H1 (cell line): ENCODE data around the gene ZNF695. TPM values are rescaled to one million over a fixed set of nuclear protein-coding genes. Genes with fewer than 3 reads are reported as not detected.

ENCODE experiments used
- CTCF ChIA-PET: fragments of 300-600 bp; sonication (Branson Sonifier 250); formaldehyde crosslinking; loops from one replicate; lab custom pipeline; 2021; ENCODE audit not compliant: partially characterized antibody; lab: Charles Lee
- POLR2A ChIA-PET: fragments of 300-600 bp; sonication (Branson Sonifier 250); formaldehyde crosslinking; loops from one replicate; lab custom pipeline; 2021; ENCODE audit warnings: inconsistent platforms; ENCODE audit not compliant: partially characterized antibody; lab: Charles Lee
- DNase-seq, 2 experiments: peaks; one replicate each; pipeline versions ENCODE4 v3.0.0 to v3.0.0-alpha.2; 2010 to 2022; ENCODE audit warnings: low spot score in 2 of 2, low read depth in 1 of 2, mixed read lengths in 1 of 2
- FAIRE-seq: peaks from 2 replicates; lab custom pipeline; 2011; peaks lifted over from hg19 to GRCh38; lab: Jason Lieb, UNC
- H2AFZ ChIP-seq: 2 replicates; pipeline ENCODE4 v1.8.1; 2012; ENCODE audit warnings: low read length, inconsistent platforms
- H2AK5ac ChIP-seq: 2 replicates; pipeline ENCODE4 v1.6.1; 2013; ENCODE audit warnings: low read depth, low read length
- H2BK120ac ChIP-seq: replicated peaks from 2 replicates; pipeline ENCODE3; 2013; ENCODE audit warnings: low read depth, low read length, inconsistent platforms
- H2BK12ac ChIP-seq: 2 replicates; pipeline ENCODE4 v1.6.1; 2013; ENCODE audit warnings: low read depth, low read length
- H2BK15ac ChIP-seq: 2 replicates; pipeline ENCODE4 v1.6.1; 2013; ENCODE audit warnings: low read length
- H2BK20ac ChIP-seq: 2 replicates; pipeline ENCODE4 v1.6.1; 2013; ENCODE audit warnings: low read length
- H2BK5ac ChIP-seq: 2 replicates; pipeline ENCODE4 v1.6.1; 2013; ENCODE audit warnings: low read depth, low read length
- H3K14ac ChIP-seq: 2 replicates; pipeline ENCODE4 v1.6.1; 2013; ENCODE audit warnings: inconsistent platforms; ENCODE audit not compliant: insufficient read length
- H3K18ac ChIP-seq: 2 replicates; pipeline ENCODE4 v1.6.1; 2013; ENCODE audit warnings: low read length; ENCODE audit errors: extremely low read depth
- H3K23ac ChIP-seq: 2 replicates; pipeline ENCODE4 v1.6.1; 2013; ENCODE audit warnings: inconsistent platforms; ENCODE audit not compliant: insufficient read length
- H3K23me2 ChIP-seq: 2 replicates; pipeline ENCODE4 v1.6.1; 2013; ENCODE audit warnings: low read depth, low read length
- H3K27ac ChIP-seq: 2 replicates; pipeline ENCODE4 v1.6.1; 2011; ENCODE audit warnings: low read depth, low read length, inconsistent platforms
- H3K27me3 ChIP-seq, 4 experiments: replicated peaks in 1 of 4; 1 replicate in 1 of 4; 2 replicates in 3 of 4; pipeline versions ENCODE4 v1.6.1 to v1.8.1; 2011 to 2013; ENCODE audit warnings: low read length in 3 of 4, mild to moderate bottlenecking in 3 of 4, inconsistent platforms in 2 of 4, mixed read lengths in 2 of 4, moderate library complexity in 1 of 4; ENCODE audit not compliant: control insufficient read depth in 3 of 4, insufficient read depth in 3 of 4; ENCODE audit errors: extremely low read depth in 1 of 4
- H3K36me3 ChIP-seq, 4 experiments: 2 replicates each; pipeline versions ENCODE4 v1.6.1 to v1.8.1; 2011 to 2013; ENCODE audit warnings: mild to moderate bottlenecking in 4 of 4, low read length in 3 of 4, moderate library complexity in 2 of 4, control low read depth in 1 of 4, inconsistent platforms in 1 of 4; ENCODE audit not compliant: insufficient read depth in 4 of 4, control insufficient read depth in 2 of 4
- H3K4ac ChIP-seq: replicated peaks from 2 replicates; pipeline ENCODE3; 2013; ENCODE audit warnings: low read length, low read depth, mixed read lengths, inconsistent platforms; ENCODE audit not compliant: insufficient read length
- H3K4me1 ChIP-seq, 4 experiments: replicated peaks in 1 of 4; 1 replicate in 1 of 4; 2 replicates in 3 of 4; pipeline versions ENCODE4 v1.6.1 to v1.8.1; 2011 to 2013; ENCODE audit warnings: low read length in 3 of 4, inconsistent platforms in 2 of 4, mixed read lengths in 1 of 4; ENCODE audit not compliant: insufficient read depth in 4 of 4, control insufficient read depth in 3 of 4
- H3K4me2 ChIP-seq, 2 experiments: 2 replicates each; pipeline versions ENCODE4 v1.6.1 to v1.8.1; 2011 to 2013; ENCODE audit warnings: low read depth in 2 of 2, low read length in 2 of 2, control low read depth in 1 of 2, inconsistent platforms in 1 of 2, mild to moderate bottlenecking in 1 of 2; ENCODE audit not compliant: insufficient read depth in 1 of 2
- H3K4me3 ChIP-seq, 4 experiments: fragments of 200-600, 300-600 bp in 1 of 4; sonication (generic), shearing (Covaris generic), sonication (Bioruptor Twin) in 1 of 4; 2 replicates each; pipeline versions ENCODE4 v1.5.1 to v1.8.1; 2011 to 2016; ENCODE audit warnings: low read length in 4 of 4, low read depth in 3 of 4, control low read depth in 2 of 4, inconsistent platforms in 2 of 4, mild to moderate bottlenecking in 2 of 4, mixed read lengths in 1 of 4, moderate library complexity in 1 of 4; ENCODE audit not compliant: insufficient read depth in 2 of 4; ENCODE audit errors: extremely low read depth in 1 of 4
- H3K56ac ChIP-seq: replicated peaks from 2 replicates; pipeline ENCODE3; 2013; ENCODE audit warnings: low read depth, mild to moderate bottlenecking, mixed read lengths, low read length, inconsistent platforms; ENCODE audit not compliant: insufficient read length
- H3K79me1 ChIP-seq: 2 replicates; pipeline ENCODE4 v1.6.1; 2013; ENCODE audit warnings: low read depth, low read length, control low read depth
- H3K79me2 ChIP-seq, 2 experiments: 2 replicates each; pipeline versions ENCODE4 v1.6.1 to v1.8.1; 2012 to 2013; ENCODE audit warnings: low read length in 2 of 2, mild to moderate bottlenecking in 2 of 2, inconsistent platforms in 1 of 2; ENCODE audit not compliant: insufficient read depth in 2 of 2, control insufficient read depth in 1 of 2
- H3K9ac ChIP-seq, 4 experiments: replicated peaks in 1 of 4; 1 replicate in 1 of 4; 2 replicates in 3 of 4; pipeline versions ENCODE4 v1.6.1 to v1.8.1; 2011 to 2013; ENCODE audit warnings: low read depth in 3 of 4, low read length in 3 of 4, control low read depth in 2 of 4, mild to moderate bottlenecking in 2 of 4, moderate library complexity in 2 of 4, inconsistent platforms in 1 of 4; ENCODE audit errors: extremely low read depth in 1 of 4
- H3K9me3 ChIP-seq, 2 experiments: 2 replicates each; pipeline versions ENCODE4 v1.6.1 to v1.8.1; 2012 to 2013; ENCODE audit warnings: mild to moderate bottlenecking in 2 of 2, moderate library complexity in 2 of 2, control low read depth in 1 of 2, inconsistent platforms in 1 of 2, low read depth in 1 of 2, low read length in 1 of 2, mixed read lengths in 1 of 2; ENCODE audit not compliant: insufficient read depth in 2 of 2
- H4K20me1 ChIP-seq, 2 experiments: replicated peaks in 1 of 2; 2 replicates each; pipeline versions ENCODE3 to v1.8.1; 2011 to 2013; ENCODE audit warnings: inconsistent platforms in 2 of 2, low read length in 2 of 2, mild to moderate bottlenecking in 1 of 2; ENCODE audit not compliant: insufficient read depth in 2 of 2, control insufficient read depth in 1 of 2
- H4K5ac ChIP-seq: 2 replicates; pipeline ENCODE4 v1.6.1; 2013; ENCODE audit warnings: low read length, low read depth, mixed read lengths, inconsistent platforms; ENCODE audit not compliant: insufficient read length
- H4K8ac ChIP-seq: 2 replicates; pipeline ENCODE4 v1.8.0; 2013; ENCODE audit warnings: mild to moderate bottlenecking, moderate library complexity, low read length, inconsistent platforms; ENCODE audit not compliant: insufficient read depth; ENCODE audit errors: extremely low read depth
- H4K91ac ChIP-seq: replicated peaks from 2 replicates; pipeline ENCODE3; 2013; ENCODE audit warnings: low read length, mixed read lengths, inconsistent platforms; ENCODE audit not compliant: insufficient read length
- ASH2L ChIP-seq: fragments of 200-600, 300-600 bp; sonication (generic); IDR thresholded peaks from one replicate; pipeline ENCODE4 v1.7.1; 2017; ENCODE audit warnings: low read length
- ATF2 ChIP-seq: IDR thresholded peaks from 2 replicates; pipeline ENCODE4 v1.6.1; 2012; ENCODE audit warnings: low read length, inconsistent platforms
- BRCA1 ChIP-seq: IDR thresholded peaks from 2 replicates; pipeline ENCODE4 v1.6.1; 2012; ENCODE audit warnings: low read depth, low read length, improper control_type of control experiment
- CBX8 ChIP-seq: fragments of 300-800, 300-1000 bp; sonication (generic); IDR thresholded peaks from 2 replicates; pipeline ENCODE4 v1.7.1; 2016; ENCODE audit warnings: low read depth, low read length, borderline replicate concordance
- E2F6 ChIP-seq: IDR thresholded peaks from 2 replicates; pipeline ENCODE4 v1.6.1; 2012; ENCODE audit warnings: inconsistent platforms
- EZH2 ChIP-seq: fragments of 200-600 bp; sonication (generic); IDR thresholded peaks from 2 replicates; pipeline ENCODE4 v1.7.1; 2012; ENCODE audit warnings: low read depth, mild to moderate bottlenecking, moderate library complexity, low read length, inconsistent platforms; ENCODE audit not compliant: severe bottlenecking
- FOSL1 ChIP-seq: IDR thresholded peaks from 2 replicates; pipeline ENCODE4 v1.6.1; 2011; ENCODE audit warnings: mild to moderate bottlenecking, low read depth, low read length, moderate library complexity; ENCODE audit not compliant: insufficient read depth
- GABPA ChIP-seq: IDR thresholded peaks from 2 replicates; pipeline ENCODE4 v1.6.1; 2011; ENCODE audit warnings: mild to moderate bottlenecking, low read length, moderate library complexity, borderline replicate concordance; ENCODE audit not compliant: insufficient read depth
- JUND ChIP-seq: IDR thresholded peaks from 2 replicates; pipeline ENCODE4 v1.6.1; 2011; ENCODE audit warnings: mild to moderate bottlenecking, improper control_type of control experiment, low read length
- SIN3A ChIP-seq, 2 experiments: IDR thresholded peaks in 1 of 2; conservative IDR thresholded peaks in 1 of 2; 2 replicates each; pipeline ENCODE4 v1.6.1; 2011 to 2012; ENCODE audit warnings: low read length in 2 of 2, improper control_type of control experiment in 1 of 2, low read depth in 1 of 2, mild to moderate bottlenecking in 1 of 2
- SP1 ChIP-seq: IDR thresholded peaks from 2 replicates; pipeline ENCODE4 v1.6.1; 2011; ENCODE audit warnings: low read depth, low read length
- SUZ12 ChIP-seq: fragments of 200-600 bp; sonication (generic); IDR thresholded peaks from 2 replicates; pipeline ENCODE4 v1.6.1; 2012; ENCODE audit warnings: mild to moderate bottlenecking, inconsistent platforms, low read length, moderate library complexity, mixed read lengths
- WGBS, 2 experiments: shearing (Covaris generic) in 1 of 2; methylation state at CpG; one replicate each; pipeline versions ENCODE4 v1.1.6 to v1.1.7; 2013 to 2015; ENCODE audit warnings: low lambda C conversion rate in 2 of 2, mixed read lengths in 2 of 2, inconsistent platforms in 1 of 2, low coverage in 1 of 2, missing lambda C conversion rate in 1 of 2; ENCODE audit not compliant: insufficient replicate concordance in 2 of 2, insufficient coverage in 1 of 2, insufficient read length in 1 of 2; ENCODE audit errors: extremely low coverage in 1 of 2, missing lambda C conversion rate in 1 of 2; 5-methylcytosine and 5-hydroxymethylcytosine counted together
- polyA plus RNA-seq, 7 experiments: library from polyadenylated mRNA; depleted of rRNA in 3 of 7; stranded (reverse) in 5 of 7; unstranded in 2 of 7; fragments of >200 nt in 5 of 7; fragments of 200-250 nt in 2 of 7; gene quantifications; 1 replicate in 5 of 7; 2 replicates in 1 of 7; 4 replicates in 1 of 7; pipeline versions ENCODE4 v1.2.1 to v1.2.3, GENCODE V29; 2011 to 2013; ENCODE audit warnings: missing spikeins in 2 of 7, mixed read lengths in 2 of 7
- total RNA-seq: library from RNA; stranded (reverse); fragmentation: NEBNext Ultra II Directional; extraction: Animal tissue kit (Norgen Biotek cat#: 25700); gene quantifications from 2 replicates; pipeline ENCODE4 v1.2.1, GENCODE V29; 2021

The ZNF695 gene
- total and polyA plus RNA-seq, 2 of the 8 experiments (the other 6 are each of a cell fraction or from before 2014, with no cell fraction given), result 9.2 to 27.0 TPM

- no peak overlapping the region for H3K4me3 ChIP-seq
- no peak overlapping the region for H4K91ac ChIP-seq
- DNase-seq, result no peak
- H2BK120ac ChIP-seq, result no peak overlapping the region
- H3K23ac ChIP-seq, result no peak overlapping the region
- no peak overlapping the region for H3K4ac ChIP-seq
- H3K4me2 ChIP-seq, result no peak overlapping the region
- H3K79me1 ChIP-seq, result no peaks in the 10 kb centered on the region
- no peaks in the 10 kb centered on the region for H3K9me3 ChIP-seq
- no peak overlapping the region for H3K18ac ChIP-seq
- H2BK5ac ChIP-seq, result no peak overlapping the region
- CTCF ChIA-PET, result no interaction called here
- no peak overlapping the region for H2AFZ ChIP-seq
- 90% methylated on average over 4 of the region's 4 CpGs; no CpG with 5 or more reads in 1 of the 2 experiments for WGBS, 2 experiments
- H4K20me1 ChIP-seq, result no peaks in the 10 kb centered on the region
- H3K14ac ChIP-seq, result no peak overlapping the region
- H3K56ac ChIP-seq, result no peak overlapping the region
- H3K79me2 ChIP-seq, result no peaks in the 10 kb centered on the region
- no peaks in the 10 kb centered on the region for H3K23me2 ChIP-seq
- no peaks in the 10 kb centered on the region for H3K27me3 ChIP-seq
- no peak overlapping the region for H2BK15ac ChIP-seq
- H4K5ac ChIP-seq, result no peak overlapping the region
- H3K27ac ChIP-seq, result no peak overlapping the region
- 0 out of 2 replicates have a peak overlapping the region, but pooled peaks have one; percentile 46 for H4K8ac ChIP-seq
- no peak overlapping the region for H2BK20ac ChIP-seq
- no peak overlapping the region for H3K9ac ChIP-seq
- no peak for FAIRE-seq
- no peak overlapping the region for H2AK5ac ChIP-seq
- no peaks in the 10 kb centered on the region for H3K4me1 ChIP-seq
- H2BK12ac ChIP-seq, result no peak overlapping the region
- POLR2A ChIA-PET, result no interaction called here
- peaks cover 0 to 8% (median 1%) of the 10 kb centered on the region in 4 experiments; a peak in 3 of 8 replicates for H3K36me3 ChIP-seq
- TF ChIP-seq SP1 (no peak), ASH2L (no peak), CBX8 (no peak), E2F6 (no peak), EZH2 (no peak), GABPA (no peak), SIN3A (conservative IDR thresholded peaks at IDR 0.05 in 1 of 2, IDR thresholded peaks at IDR 0.05 in 1 of 2; ENCODE audit: low read depth in 1 of 2, low read length in 2 of 2) (no peak), ATF2 (no peak), SUZ12 (no peak), JUND (no peak), FOSL1 (no peak), BRCA1 (no peak)
Observed at GRCh38 chr1:246951413-246951812, 56.4 kb downstream of the ZNF695 start.
